ENCODE data around the gene CCDC192.
"Not testable (repeated sequence)": the region's sequence is repeated elsewhere in the genome, so short reads cannot be mapped to it uniquely, and the experiment has no call there.

The CCDC192 gene, protein sequence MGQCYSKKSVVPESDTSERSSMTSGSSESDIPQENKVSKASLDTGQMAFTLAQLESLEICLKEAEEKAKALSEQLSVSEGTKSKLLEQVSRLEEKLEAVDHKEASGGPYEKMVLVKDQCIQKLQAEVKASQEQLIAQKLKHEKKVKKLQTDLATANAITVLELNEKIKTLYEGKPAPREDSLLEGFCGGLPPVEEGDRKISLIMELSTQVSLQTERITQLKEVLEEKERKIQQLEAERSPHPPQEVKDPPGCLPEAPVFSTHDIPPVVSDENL

DNA sequence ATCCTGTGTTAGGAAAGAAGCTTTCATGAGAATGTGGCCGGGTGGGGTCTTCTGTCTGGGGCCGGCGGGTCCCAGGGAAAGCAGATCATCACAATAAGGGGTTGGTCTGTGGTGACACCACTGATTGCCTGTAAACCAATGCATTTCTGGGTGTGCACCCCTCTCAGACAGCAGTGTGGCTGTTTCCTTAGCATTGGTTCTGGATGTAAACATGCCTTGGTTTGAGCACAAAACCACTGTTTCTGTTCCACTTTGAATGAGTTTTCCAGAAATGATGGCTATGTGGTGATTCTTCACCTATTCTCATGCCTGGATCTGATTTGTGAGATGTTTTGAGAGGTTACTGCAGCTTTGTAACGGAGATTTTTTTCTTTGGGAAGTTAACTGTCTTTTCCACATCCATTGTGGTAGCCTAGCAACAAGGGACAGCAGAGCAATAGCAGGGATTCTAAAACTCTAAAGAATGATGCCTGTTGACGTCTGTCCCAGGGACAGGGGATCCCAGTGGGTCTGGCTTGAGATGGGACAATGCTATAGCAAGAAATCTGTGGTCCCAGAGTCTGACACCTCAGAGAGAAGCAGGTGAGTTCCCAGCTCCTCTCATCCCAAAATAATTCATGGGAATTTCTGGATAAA, at the start of gene CCDC192:
Gene CCDC192, plus strand, starts transcription at position 466 of the 636 bp plus-strand sequence. Its CDS starts 55 bp downstream, at position 521.
- DNase-seq = no peak

DNA sequence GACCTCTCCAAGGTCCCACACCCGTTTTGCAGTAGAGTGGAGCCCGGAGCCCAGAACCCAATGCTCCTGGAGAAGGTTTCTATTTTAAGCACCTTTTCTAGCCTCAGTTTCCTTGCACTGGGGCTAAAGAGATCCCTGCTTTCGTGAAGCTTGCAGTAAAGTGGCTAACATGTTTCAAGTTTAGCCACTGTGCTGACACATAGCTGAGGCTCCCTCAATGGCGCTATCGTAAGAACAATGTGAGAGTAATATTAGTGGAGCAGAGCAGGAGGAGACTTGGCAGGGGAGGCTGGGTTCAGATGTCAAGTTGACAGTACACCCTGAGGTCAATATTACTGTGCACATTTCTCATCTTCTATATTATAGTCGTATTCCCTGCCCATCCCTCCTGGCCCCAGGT, 46.4 kb upstream of the CCDC192 start:
- DNase-seq = no peak

DNA sequence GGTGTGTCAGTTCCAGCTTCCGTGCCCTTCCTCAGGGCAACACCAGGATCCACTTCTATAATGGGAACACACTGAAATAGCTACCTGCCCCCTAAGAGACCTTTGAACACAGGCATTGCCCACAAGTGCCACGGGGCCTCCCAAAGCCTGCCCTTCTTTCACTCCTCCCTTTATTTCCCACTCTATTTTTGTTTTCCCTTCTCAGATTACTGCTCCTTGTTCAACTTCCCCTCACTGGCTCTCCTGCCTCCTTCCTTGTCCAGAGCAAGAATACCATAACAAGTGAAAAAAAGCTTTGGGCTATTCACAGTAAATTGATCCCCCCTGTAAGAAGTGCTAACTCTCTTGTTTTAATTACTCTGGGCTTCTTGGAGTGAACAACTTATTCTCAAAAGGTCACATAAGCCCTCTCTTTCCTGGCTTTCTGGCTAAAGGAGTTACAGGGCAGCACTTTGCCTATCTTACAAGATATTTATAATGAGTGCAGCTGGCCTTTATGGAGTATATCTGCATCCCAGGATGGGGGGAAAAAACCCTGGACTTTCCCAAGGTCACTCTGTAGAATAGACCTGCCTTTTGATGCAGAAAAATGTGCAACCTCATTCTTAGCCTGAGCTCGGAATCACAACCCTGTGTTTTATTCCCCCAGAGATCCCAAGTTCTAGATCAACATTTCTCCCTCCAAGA, 43.0 kb upstream of the CCDC192 start:
- no peak for DNase-seq

DNA sequence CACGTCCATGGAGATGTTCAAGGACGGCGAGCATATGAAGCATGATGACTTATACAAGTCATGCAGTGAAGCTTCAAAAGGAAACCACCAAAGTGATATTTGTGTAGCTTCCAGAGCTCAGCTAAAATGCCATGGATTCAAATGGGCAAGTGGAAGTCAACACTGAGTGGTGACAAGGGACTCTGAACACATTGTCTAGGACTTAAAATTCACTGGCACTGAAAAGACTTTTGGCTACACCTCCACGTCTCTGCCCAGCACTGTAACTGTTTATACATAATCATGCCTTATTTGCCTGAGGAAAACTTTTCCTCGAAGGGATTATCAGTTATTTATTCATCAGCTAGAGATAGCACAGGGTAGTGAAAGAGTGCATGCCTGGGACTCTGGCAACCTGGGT, 39.1 kb upstream of the CCDC192 start:
- no peak for DNase-seq

DNA sequence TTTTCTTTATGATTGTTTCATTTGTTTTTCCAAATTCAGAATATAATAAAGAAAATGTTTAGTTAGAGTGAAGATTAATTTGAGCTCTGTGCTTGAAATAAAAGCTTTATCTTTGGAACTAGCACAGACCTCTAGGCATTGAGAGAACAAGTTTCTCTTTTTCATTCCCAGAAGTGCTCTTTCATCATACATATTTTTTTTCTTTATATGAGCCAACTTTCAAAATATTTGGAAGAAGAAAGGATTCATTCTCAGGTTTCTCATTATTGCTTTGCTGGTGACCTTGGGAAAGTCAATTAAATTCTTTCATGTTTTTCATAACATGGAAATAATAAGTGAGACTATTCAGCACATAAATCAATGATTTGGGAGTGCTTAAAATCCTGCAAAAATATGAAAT, 37.5 kb upstream of the CCDC192 start:
- no peak for DNase-seq

DNA sequence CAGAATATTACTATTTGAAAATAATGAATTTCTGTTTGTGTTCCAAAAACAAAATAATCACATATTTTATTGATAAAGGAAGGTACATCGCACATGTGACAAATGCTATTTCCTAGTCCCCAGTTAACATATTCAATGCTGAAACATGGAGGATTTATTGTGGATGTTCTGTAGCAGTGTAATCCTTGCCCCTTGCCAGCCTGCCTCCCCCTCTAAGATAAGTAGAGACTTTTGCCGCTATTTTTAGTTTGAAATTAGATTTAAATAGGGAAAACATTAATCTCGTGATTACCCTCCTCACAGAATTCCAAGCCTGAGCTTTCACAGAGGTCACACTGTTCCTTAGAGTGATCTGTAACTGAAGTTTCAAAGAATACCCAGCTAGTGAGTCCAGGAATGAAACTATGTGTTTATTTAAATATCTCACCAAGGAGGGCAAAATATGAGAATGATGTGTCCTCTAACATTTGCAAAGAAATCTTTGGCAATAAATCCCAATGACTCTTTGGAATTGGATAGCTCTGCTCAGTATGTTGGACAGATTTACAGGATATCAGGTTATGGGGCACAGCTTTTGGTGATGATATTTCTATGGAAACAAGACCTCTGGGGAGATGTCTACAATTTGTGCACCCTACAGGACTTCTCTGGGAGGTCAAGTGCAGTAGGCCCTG, 37.0 kb upstream of the CCDC192 start:
- DNase-seq = peak; percentile 17

DNA sequence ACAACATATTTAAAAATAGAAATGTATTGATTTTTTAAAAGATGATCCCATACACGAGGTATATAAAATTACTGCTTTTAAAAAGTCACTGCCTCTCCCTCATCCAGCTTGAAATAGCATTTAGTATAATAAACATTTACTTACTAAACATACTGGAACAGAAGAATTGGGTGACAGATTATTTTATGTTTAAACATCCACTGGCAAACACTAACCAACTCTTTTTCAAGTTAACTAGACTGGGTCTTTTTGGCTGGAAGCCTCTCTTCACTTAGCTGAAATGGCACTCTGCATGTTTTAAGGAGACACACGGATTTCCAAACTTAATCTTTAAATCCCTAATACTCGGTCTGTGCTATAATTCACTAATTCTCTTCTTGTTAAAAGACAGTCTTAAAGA, 35.3 kb upstream of the CCDC192 start:
- DNase-seq = no peak

DNA sequence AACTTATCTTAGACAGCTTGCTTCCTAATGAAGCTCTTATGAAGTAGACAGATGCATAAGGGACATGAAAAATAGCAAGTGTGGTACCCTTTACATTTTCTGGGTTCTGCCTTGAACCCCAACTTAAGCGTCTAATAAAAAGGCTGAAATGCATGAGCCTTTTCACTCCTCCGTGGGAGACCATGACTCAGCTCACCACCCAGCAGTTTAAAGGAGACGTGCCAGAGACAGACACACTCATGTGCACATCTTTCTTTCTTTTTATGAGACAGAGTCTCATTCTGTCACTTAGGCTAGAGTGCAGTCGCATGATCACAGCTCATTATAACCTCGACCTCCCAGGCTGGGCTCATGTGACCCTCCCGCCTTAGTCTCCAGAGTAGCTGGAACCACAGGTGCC, 32.0 kb upstream of the CCDC192 start:
- no peak for DNase-seq

DNA sequence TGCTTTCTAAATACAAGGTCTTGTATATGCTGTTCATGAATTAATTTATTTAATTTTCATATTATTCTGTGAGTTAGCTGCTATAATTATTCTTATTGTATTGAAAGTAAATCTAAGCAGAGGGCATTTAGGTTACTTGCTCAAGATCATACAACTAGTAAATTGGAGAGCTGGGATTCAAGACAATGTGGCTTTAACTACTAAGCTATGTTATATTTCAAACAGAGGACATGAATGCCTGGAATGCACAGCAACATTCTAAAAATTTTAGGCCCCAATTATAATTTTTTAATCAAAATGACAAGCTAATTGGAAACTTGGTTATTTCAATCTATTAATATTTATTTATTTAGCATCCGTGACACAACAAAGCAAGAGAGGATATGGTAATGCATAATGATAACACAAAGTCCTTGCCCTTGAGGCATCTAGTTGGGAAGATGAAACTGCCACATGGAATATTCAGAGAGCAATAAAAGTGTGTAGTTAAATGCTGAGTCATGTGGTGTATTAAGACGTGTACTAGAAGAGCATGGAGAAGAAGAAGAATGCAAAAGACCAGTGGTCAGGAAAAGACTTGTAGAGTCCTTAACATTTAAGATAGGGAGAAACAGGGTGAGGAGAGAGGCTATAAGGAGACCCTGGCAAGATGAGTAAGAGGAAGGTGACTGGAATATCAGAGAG, 29.9 kb upstream of the CCDC192 start:
- DNase-seq = peak; percentile 17

DNA sequence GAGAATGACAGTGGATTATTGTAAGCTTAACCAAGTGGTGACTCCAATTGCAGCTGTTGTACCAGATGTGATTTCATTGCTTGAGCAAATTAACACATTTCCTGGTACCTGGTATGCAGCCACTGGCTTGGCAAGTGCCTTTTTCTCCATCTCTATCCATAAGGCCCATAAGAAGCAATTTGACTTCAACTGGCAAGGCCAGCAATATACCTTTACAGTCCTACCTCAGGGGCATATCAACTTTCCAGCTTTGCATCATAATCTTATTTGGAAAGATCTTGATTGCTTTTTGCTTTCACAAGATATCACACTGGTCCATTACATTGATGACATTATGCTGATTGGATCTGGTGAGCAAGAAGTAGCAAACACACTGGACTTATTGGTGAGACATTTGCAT, 26.2 kb upstream of the CCDC192 start:
- DNase-seq = not testable (repeated sequence)

DNA sequence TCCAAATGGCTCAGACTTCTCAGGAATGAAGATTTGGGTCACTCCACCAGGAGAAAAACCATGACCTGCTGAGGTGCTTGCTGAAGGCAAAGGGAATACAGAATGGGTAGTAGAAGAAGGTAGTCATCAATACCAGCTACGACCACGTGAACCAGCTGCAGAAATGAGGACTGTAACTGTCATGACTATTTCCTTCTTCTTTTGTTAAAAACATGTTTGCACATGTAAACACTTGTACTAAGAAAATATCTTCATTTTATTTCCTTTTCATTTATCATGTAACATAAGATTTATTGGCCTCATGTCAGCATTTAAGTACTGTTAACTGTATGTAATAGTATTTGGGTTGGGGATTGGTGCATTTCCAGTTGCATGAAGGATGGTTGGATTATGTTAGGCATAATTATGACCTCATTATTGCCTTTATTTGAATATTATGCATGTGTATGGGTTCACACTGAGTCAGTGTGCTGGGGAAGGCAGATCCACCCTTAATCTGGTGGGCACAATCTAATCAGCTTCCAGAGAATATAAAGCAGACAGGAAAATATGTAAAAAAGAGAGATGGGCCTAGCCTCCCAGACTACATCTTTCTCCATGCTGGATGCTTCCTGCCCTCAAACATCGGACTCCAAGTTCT, 23.4 kb upstream of the CCDC192 start:
- DNase-seq = not testable (repeated sequence)

DNA sequence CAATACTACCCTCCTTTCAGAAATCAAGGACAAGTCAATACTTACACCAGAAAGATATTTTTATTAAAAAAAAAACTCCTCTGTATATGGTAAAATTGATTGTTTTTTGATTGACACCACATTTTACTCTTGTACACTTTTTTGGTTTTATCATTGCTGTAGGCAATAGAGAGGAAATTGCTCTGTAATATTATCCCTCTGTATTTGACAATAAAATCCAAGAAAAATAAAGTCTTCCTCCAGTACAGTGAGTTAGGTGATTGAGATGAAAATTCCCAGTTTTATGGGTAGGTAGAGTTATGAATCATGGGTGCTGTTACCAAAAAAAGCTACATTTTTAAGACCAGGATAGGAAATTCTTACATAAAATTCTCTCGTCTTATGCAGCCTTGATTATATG, 22.6 kb upstream of the CCDC192 start:
- no peak for DNase-seq

DNA sequence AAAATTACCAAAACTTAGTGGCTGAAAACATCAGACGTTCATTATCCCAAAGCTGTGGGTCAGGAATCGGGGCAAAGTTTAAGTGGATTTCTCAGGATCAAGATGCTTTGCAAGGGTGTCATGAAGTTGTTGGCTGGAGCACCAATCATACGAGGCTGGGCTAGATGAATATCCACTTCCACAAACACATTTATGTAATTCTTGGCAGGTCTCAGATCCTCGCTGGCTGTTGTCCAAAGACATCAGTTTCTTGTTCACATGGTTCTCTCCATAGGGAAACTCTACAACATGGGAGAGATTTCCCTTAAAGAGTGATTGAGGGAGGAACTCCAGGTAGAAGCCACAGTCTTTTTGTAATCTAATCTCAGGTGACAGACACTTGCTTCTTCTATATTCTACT, 20.2 kb upstream of the CCDC192 start:
- DNase-seq = peak; percentile 25

DNA sequence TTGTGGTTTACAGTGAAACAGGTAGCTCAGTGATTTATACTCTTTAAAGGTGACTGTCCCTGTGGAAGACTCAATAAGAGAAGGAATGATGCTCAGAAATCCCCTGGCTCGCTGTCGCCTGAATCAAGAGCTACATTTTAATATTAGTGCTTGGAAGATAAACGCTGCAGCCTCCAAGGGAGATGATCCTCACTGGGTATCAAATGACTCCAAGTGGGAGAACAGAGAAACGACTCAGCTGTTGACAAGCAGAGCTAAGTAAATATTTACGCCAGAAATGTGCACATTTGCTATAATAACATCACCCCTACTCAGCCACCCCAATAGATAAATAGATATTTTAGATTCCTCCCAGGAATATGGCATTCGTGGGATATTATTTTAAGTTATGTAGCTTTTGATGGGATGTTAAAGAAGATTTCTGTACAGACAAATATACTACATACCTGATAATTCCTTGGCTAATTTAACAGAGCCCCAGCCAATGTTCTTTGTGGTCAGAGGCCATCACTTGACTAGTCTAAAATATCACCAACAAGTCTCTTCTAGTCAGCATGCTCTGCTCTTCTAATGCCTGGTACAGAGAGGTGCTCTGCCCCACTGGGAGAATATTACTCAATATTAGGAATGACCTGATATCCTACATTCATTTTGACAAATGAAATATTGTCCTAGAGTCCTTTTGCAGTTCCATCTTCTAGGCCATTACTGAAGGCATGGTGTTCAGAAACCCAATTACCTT, 18.3 kb upstream of the CCDC192 start:
- DNase-seq = no peak

DNA sequence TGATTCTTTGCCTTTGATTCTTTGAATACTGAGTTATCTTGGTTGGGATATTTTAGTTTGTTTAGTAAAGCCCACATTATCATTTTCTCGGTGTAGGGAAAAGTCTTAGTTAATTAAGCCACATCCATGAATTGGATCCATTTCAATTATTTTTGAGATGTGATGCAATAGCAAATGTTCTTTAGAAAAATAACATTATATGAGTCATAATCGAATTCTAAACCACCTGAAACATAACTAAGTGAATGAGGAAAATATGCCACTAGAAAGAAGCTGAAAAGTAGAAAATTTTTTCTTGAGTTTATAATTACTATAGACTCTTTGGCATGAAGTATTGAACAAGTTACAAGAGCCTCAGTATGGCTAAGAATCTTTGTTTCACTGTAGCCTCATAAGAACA, 17.5 kb upstream of the CCDC192 start:
- no peak for DNase-seq

DNA sequence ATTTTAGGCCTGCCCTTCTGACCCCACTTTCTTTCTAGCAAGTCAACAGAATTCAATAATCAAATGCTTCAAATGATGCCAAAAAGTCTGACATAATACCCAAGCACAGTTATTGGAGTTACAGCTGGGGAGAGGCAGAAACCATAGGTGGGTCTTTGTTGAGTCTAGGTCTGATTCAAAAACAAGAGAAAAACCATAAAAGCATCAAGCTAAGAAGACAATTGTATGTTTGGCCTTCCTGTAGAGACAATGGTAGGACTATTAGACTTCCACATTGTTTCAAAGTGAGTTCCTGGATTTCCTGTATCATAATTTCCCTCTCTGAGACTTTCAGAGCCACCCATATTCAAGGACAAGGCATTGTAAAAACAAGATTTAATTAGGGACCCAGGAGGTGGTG, 16.8 kb upstream of the CCDC192 start:
- no peak for DNase-seq

DNA sequence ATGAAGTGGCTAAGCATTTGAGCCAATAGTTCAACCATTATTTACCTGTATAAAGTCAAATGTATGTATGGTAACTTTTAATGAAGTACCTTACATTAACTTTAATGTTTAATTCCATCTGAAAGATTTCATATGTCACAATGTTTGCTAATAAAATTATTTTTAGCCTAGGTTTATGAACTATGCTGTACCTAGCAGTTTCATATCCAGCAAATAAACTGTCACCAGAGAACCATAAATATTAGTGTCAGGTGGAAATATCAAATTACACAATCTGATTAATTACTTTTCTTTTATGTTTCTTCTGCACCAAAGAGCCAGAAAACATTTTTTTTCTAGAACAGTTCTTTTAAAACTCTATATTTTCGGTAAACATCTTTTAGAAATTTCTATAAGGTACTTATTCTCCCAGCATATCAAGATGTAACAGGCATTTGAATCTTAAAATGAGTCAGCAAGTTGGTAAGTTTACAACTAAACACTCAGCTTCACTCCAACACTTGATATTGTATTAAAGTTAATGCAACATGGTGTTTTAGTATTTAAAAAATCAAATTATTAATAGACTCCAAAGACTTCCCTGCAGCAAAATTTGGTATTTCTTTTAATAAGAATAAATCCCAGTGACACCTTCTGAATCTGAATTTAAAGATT, 8.5 kb upstream of the CCDC192 start:
- no peak for DNase-seq

DNA sequence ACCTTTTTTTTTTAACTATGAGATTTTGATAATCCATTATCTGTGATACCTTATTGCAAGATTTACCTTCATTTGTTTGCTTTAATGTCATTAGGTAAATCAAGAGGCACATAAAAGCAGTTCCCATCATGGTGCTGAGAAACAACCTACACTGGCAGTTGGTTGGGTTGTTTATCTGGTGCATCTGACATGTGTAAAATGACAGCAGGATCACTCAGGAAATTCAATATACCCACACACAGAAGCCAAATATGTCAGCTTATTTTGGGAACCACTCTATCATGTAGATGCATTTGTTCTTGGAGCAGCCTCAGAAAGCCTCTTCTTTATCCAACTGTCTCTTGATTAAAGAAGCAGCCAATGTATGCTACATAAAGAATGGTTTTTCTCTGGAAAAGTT, 7.8 kb upstream of the CCDC192 start:
- no peak for DNase-seq

DNA sequence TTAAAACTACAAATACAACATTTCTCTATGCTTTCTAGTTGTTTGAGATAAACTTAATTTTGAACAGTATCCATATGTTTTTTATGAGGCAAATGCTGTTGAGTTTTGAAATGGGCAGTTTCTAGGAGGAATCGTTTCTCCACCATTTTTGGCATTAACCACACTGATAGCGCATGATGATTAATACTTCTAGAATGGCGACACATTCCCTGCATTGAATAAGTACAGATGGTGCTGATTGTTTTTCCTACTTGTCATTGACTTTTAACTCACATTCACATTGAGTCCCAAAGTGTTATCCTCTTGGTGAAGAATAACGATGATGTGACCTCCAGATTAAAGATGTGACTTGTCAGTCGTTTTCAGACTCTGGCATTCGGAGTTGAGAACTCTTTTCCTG, 6.5 kb upstream of the CCDC192 start:
- peak; percentile 86 for DNase-seq

DNA sequence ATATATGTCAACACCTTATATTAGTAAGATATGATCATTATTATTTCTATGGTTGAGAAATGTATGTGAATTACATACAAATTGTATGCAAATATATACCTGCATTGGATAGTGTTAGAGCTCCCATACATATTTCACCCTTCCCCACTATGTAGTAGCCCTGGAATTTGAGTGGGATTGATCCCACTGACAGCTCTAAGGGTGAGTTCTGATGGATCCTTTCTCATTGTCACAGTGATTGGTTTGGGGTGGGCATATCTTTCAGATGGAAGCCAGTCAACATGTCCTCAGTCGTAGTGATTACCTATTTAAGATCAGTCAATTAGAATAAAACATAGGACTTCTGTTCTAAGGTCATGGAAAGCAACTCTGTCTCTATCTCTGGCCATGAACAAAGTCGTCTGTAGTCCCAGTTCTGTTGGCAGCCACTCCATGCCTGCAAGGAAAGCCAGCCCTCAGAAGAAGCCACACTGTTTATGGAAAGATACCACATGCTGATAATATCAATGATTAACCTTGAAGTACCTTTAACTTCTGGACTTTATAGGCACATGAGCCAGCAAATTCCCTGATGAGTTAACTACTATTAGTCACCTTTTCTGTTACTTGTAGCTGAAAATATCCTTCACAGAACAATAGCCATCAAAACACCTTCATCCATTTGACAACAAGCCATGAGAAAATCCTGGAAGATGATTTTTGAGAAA, 5.1 kb upstream of the CCDC192 start:
- peak; percentile 64 for DNase-seq

DNA sequence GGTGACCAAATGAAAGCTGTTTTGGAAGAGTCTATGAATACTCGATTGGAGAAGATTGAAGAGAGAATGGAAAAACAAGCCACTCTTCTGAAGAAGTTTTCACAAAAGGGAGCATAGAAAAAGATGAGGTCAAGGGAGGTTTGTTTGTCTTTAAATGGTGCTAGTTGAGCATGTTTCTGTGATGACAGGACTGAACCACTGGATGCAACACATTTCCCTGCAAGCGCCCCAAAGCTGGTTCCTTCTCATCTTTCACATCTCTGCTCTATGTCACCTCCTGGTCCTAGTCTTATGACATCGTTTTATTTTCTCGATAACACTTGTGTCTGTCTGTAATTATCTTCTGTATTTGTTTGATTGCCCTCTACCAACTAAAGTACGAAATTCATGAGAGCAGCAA, 3.8 kb upstream of the CCDC192 start:
- DNase-seq = no peak

All from fibroblast of skin of right quadriceps (primary cell).